Measurements from ENCODE around the gene RELCH.

The RELCH gene

GRCh38 chr18:62345909-62346308 lies 158.9 kb downstream of the RELCH start:
- DNase-seq: no peak

- no peak for DNase-seq
Measured at GRCh38 chr18:62346333-62347088, 159.5 kb downstream of the RELCH start.

GRCh38 chr18:62347089-62347506 lies 160.0 kb downstream of the RELCH start:
- DNase-seq: no peak

- DNase-seq: no peak
Measured at GRCh38 chr18:62348474-62348873, 161.4 kb downstream of the RELCH start.

GRCh38 chr18:62353170-62353569 lies 166.1 kb downstream of the RELCH start:
- DNase-seq: no peak

GRCh38 chr18:62354151-62354550 lies 167.1 kb downstream of the RELCH start:
- DNase-seq: no peak

- no peak for DNase-seq
Measured at GRCh38 chr18:62357079-62357719, 170.1 kb downstream of the RELCH start.
